Measurements from ENCODE around the gene FAM193B.

DNA sequence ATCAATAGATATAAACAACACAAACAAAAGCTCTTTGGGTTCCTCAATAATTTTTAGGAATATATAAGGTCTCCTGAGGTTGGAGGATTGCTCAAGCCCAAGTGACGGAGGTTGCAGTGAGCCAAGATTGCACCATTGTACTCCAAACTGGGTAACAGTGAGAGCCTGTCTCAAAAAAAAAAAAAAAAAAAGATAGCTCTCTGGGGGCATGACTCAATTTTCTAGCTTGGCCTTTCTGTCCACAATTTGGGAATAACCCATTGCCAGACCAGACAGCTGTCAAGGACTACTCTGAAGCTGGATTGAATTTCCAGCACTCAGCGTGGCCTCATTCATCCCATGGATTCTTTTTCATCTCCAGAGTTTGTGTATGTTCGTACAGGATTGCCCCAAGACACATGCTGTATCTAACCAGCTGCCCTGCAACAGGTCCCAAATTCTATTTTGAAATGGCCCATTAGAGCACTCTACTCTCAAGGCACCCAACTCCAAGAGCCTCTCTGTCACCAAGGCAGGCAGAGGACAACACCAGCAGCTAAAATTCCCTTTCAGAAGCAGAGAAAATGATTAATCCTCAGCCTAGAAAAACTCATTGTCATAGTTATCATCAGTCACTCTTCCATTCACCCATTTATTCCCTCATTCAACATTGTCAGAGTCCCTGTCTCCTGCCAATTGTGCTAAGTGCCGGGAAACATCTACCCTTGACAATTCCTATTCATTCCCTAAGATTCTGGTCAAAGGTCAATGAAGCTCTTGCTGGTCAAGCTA lies 8.7 kb downstream of the FAM193B start:
- TF ChIP-seq GATA3 (IDR thresholded peaks at IDR 0.05; ENCODE audit: low read depth, low read length), result no peak
- no peak for TF ChIP-seq GATA2 (IDR thresholded peaks at IDR 0.05; ENCODE audit: low read depth, low read length)
